OCI-LY1 (cell line): ENCODE measurements around the gene OR52E8.

ENCODE experiments used
- EZH2 ChIP-seq: fragments of 200-600 bp; sonication (generic), shearing (Covaris generic); IDR thresholded peaks from 2 replicates; pipeline ENCODE4 v1.8.0; 2017; ENCODE audit warnings: borderline replicate concordance, mixed run types, mild to moderate bottlenecking, antibody characterized with exemption, low read length, moderate library complexity, mixed read lengths
- TF ChIP-seq, protein P1 (sequence below): fragments of 200-600 bp; sonication (generic), shearing (Covaris generic); IDR thresholded peaks from 2 replicates; pipeline ENCODE4 v1.5.1; 2017; ENCODE audit warnings: mild to moderate bottlenecking, antibody characterized with exemption, low read length, moderate library complexity, mixed read lengths

DNA sequence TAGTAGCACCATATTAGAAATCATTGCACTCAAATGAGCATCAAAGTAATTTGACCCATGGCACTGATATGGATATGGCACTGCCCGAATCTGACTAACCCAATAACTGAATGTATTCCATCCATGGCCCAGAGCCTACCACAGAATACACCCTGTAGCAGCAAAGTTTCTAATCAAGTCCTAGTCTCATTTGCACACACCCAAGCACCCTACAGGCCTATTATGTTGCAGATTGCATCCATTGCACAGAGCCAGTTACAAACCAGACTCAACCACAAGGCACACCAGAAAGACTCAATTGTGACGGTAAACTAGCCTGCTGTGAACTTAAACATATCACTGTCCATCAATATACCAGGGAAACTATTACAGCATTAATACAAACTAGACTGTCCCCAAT, 42.0 kb upstream of the OR52E8 start:
- TF ChIP-seq, protein P1, sequence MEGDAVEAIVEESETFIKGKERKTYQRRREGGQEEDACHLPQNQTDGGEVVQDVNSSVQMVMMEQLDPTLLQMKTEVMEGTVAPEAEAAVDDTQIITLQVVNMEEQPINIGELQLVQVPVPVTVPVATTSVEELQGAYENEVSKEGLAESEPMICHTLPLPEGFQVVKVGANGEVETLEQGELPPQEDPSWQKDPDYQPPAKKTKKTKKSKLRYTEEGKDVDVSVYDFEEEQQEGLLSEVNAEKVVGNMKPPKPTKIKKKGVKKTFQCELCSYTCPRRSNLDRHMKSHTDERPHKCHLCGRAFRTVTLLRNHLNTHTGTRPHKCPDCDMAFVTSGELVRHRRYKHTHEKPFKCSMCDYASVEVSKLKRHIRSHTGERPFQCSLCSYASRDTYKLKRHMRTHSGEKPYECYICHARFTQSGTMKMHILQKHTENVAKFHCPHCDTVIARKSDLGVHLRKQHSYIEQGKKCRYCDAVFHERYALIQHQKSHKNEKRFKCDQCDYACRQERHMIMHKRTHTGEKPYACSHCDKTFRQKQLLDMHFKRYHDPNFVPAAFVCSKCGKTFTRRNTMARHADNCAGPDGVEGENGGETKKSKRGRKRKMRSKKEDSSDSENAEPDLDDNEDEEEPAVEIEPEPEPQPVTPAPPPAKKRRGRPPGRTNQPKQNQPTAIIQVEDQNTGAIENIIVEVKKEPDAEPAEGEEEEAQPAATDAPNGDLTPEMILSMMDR, result no peak
- TF ChIP-seq EZH2, result no peak
